Measurements from ENCODE around the gene SACM1L.
"Not testable (repeated sequence)": the region's sequence is repeated elsewhere in the genome, so short reads cannot be mapped to it uniquely, and the experiment has no call there.

The SACM1L gene

DNA sequence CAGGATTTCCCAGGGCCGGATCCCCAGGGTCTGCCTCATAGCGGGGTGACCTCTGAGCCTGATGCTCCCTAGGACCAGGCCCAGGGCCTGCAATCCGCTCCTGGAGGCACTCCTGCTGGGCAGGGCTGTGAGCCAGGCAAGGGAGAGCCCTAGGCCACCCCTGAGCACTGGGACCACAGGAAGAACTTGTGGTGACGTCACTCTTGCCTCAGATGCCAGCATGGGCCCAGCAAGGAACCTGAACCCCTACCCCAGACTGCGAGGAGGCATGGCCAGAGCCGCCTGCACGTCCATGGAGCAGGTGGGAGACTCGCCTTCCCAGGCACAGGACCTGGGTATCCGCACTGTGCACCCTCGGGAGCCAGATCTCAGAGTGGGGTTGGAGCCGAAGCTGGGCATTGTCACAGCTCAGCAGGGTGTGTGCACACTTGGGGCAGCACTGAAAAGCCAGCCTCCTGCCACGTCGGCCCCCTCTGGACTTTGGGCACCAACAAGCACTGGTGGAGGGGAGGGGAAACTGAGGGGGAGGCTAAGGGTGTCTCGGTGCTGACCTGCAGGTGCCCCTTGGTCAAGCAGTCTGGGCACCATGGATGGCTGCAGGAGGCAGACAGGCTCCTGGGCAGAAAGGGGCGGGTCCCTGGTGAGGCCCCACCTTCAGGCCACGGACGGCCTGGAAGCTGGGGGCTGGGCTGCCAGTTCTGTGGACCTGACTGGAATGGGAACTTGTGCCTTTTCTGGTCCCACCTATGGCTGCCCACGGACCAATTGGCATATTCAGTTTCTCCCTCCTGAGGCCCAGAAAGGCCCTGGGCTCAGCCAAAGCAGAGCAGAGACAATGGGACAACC, 57.8 kb downstream of the SACM1L start:
- DNase-seq = no peak

DNA sequence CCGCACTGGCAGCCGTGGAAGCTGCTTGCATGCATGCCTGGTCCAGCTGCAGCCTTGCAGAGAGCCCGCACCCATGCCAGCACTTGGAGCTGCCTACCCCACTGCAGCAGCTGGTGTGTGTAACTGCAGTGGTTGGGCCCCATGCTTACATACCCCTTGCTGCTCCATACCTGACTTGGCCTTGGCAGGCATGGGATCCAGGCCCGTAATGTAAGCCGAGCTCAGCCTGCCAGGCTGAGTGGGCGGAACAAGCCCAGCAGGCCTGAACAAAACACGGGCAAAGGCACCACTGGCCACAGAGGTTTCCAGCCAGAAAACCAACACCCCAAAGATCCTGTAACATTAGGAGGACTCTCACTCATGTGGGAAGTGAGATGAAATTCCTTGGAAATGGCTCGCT, 58.9 kb downstream of the SACM1L start:
- DNase-seq = no peak

DNA sequence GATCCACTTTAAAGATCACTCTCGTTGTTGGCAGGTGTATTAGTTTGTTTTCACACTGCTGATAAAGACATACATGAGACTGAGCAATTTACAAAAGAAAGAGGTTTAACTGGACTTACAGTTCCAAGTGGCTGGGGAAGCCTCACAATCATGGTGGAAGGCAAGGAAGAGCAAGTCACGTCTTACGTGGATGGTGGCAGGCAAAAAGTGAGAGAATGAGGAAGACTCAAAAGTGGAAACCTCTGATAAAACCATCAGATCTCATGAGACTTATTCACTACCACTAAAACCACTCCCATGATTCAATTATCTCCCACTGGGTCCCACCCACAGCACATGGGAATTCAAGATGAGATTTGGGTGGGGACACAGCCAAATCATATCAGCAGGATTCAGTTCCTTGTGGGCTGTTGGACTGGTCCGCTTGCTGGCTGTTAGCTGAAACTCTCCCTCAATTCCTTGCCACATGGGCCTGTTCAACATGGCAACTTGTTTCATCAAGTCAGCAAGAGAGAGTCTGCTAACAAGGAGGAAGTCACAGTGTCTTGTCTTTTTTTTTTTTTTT, 59.9 kb downstream of the SACM1L start:
- not testable (repeated sequence) for DNase-seq

DNA sequence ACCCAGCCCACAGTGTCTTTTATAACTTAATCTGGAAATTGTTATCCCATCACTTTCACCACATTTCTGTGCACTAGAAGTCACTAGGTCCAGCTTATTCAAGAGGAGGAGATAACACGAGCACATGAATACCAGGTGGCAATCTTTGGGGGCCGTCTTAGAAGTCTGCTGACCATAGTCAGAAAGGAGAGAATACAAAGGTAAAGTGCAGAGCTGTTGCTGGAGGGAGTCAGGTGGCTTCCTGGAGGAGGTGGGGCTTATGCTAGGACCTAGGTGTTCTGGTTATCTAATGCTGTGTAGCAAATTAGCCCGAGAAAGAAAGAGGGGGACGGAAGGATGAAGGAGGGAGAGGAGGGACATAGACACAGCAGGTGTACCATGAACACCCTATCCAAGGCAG, 60.7 kb downstream of the SACM1L start:
- no peak for DNase-seq

DNA sequence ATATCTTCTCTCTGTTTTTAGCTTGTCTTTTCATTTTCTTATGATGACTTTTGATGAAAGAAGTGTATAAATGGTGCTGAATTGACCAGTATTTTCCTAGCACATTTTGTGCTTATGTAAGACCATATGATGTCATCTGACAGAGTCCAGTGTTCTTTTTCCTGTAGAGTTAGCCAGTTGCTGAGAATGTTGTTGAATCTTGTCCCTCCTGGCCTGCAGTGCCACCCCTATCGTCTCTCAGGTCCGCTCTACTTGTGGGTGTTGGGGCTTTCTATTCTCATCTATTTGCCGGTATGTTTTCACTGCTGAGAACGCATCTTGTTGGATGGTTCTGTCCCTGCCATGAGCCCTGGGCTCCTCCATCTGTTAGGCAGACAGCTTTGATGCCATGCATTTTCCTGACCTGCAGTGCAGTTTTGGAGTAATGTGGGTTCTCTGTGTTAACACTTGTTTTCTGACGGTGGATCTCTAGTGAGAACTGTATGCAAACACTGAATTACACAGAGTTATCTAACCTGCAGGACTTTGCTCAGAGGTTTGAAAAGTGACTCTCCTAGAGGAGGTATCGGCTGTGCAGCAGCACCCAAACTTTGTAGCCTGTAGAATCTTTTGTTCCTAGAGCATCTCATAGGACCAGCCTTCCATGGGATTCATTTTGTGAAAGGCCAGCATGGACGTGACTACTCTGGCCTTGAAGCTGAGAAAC, 62.5 kb downstream of the SACM1L start:
- DNase-seq = no peak

DNA sequence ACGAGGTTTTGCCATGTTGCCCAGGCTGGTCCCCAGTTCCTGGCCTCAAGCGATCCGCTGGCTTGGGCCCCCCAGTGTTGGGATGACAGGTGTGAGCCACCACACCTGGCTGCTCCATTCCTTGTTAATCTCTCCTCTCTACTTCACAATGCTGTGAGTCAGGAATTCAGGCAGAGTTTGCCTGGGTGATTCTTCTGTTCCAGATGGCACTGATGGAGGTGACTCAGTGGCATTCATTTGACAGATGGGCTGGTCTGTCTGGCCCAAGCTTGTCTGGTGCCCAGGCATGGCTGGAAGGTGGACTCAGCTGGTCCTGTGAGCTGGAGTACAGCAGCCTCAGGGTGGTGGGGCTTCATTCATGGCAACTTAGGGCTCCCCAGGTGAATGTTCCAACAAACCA, 63.9 kb downstream of the SACM1L start:
- DNase-seq = no peak

DNA sequence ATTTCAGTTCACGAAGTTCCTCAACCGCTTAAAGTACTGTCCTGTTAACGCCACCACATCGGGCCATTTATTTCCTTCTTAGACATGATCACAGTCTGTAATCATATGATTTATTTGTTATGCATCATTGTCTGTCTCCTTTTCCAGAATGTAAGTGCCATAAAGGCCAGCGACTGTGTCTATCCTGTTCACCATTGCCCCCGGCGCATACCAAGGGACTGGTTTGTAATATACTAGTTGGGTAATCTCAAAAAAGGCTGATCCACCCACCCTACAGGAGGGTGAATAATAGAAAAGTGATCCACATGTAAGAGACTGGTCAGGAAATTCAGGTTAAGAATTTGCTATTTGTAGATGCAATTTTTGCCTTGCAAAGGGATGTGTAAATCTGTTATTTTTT, 65.3 kb downstream of the SACM1L start:
- DNase-seq = no peak

DNA sequence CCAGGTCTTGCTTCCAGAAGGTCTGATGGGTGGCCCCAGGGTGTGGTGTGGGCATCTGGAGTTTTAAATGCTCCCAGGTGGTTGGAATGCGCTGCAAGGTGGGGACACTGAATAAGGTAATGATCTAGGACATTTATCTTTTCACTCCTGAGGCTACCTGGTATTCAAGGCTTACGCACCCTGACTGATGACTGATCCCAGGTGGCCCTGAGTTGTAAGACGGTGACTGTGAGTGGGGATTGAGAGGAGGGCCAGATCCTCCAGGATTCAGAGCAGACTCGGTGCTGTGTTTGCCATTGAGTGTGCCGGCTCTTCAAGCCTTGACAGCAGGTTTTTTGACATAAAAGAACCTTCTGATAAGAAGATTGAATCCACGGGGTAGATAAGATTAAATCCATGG, 66.9 kb downstream of the SACM1L start:
- DNase-seq = no peak

DNA sequence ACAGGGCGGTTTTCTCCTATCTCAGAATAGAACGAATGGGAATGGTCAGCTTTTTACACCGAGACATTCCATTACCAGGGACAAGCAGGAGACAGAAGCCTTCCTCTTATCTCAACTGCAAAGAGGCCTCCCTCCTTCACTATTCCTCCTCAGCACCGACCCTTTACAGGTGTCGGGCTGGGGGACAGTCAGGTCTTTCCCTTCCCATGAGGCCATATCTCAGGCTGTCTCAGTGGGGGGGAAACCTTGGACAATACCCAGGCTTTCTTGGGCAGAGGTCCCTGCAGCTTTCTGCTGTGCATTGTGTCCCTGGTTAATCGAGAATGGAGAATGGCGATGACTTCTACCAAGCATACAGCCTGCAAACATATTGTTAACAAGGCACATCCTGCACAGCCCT, 67.9 kb downstream of the SACM1L start:
- not testable (repeated sequence) for DNase-seq

DNA sequence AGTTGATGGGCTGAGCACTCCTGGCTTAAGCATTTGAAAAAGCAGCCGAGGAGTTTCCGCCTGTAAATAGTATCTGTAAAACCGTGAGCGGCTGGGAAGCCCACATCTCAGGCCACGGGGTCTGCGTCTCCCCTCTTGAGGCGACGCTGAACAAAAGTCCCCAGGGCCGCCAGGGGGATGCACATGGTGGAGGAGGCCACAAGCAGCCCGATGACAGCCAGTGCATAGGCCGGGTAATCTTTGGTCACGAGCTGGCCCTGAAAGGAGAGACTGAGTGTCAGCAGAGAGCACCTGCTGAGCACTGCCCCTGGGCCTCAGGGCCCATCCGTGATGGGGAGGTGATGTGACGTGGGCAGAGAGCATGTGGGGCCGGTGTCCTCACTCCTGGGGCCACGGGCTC, 69.7 kb downstream of the SACM1L start:
- no peak for DNase-seq

DNA sequence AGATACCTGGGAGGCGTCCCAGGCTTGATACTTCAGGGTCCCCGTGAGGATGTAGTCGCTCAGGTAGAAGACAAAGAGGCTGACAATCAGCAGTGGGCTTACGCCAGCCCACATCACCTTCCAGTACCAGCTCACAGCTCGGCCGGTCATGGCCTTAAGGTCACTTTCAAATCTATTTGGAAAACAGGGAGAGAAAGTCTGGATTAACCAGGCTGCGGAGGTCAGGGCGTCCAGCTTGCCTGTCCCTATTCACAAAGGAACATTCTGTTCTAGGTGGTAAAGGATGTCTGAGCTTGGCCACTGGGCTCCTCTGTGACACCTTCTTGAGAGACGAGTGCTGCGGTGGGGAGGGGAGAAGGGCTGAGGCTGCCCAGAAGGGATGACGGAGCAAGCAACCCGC, 70.7 kb downstream of the SACM1L start:
- no peak for DNase-seq

DNA sequence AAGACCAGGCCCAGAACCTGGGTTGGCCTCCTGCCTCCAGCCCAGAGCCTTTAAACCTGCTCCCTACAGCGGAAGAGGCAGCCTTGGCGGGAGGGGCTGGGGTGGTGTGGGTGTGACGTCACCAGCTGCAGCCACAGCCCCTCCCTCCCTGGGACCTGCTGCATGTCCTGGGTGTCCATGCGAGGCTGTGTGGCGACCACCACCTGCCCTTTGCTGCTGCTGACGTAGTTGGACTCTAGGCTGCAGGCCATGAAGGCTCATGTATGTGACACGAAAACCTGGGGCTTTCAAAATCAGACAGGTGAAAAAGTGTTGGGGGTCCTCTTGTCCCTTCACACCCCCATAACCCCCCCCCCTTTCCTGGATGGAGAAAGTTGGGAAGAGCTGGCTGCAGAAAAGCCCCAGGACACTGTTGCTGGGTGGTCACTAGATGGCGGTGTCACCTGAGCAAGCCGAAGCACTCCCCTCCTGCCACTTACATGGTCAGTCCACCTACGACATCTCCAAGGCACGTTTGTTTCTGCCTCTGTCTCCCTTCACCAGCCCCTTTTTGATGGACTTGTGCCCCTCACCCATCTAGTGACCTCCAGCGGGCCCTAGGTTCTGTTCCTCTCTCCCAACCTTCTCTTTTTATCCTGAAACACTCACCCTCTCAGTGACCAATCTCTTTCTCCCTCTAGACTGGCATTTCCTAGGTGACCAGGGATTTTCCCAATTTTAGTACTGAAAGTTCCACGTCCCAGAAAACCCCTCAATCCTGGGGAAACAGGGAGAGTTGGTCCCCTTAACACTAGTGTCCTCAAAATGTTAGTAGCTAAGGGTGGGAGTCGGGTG, 71.9 kb downstream of the SACM1L start:
- no peak for DNase-seq

DNA sequence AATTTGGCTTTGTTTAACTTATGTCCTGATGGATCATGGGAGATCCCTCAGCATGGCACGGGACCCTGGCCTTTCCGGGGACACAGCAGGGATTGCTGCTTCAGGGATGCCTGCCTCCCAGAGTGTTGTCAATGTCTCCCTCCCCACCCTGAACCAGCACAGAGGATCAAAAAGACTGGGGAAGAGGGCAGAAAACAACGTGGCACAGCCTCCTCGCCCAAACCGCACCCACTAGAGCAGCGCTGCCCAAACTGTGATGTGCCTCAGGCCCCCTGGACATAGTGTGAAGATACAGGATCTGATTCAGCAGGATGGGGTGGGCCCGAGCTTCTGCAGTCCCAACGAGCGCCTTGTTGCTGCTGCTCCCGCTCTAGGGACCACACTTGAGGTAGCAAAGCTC, 72.6 kb downstream of the SACM1L start:
- no peak for DNase-seq

DNA sequence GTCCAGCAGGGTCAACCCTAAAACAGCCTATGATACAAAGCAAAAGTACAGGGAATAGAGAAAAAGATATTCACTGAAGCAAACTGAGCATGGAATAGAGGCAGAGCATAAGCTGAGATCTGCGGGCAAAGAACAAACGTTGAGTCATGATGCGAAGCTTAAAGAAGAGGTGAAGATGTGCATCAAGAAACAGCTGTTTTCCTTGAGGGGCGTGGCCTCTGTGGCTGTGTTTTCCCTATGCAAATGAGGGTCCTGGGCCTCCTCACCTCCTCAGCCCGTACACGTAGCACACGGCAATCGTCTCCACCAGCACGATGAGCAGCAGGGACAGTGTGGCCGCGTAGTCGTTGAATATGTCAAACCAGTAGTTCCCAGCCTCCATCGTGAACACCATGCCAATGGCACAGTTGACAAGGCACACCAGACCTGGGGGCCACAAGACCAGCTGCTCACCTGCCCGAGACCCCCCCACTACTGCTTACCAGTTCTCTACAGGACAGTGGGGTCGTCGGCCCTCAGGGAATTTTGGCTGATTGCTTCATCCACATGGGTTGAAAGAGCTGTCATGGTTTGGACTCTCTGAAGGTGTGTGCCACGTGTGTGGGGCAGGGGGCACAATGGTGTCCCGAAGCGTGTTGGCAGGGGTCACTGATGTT, 73.6 kb downstream of the SACM1L start:
- no peak for DNase-seq

DNA sequence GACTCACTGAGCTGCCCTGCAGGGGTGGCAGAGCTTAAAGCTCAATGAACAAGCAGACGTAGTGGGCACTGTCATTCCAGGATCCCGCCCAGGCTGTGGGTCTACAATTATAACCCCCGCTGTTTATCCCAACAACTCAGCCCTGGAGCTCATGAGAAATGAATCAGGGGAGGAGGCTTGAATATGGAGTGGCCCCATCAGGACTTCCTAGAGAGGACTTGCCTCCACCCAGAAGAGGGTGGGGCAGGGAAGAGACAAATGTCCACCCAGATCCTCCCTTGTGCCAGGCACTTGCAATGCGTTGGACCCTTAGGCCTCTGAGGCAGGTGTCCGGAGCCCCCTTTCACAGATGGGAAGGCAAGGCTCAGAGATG, 74.1 kb downstream of the SACM1L start:
- no peak for DNase-seq

DNA sequence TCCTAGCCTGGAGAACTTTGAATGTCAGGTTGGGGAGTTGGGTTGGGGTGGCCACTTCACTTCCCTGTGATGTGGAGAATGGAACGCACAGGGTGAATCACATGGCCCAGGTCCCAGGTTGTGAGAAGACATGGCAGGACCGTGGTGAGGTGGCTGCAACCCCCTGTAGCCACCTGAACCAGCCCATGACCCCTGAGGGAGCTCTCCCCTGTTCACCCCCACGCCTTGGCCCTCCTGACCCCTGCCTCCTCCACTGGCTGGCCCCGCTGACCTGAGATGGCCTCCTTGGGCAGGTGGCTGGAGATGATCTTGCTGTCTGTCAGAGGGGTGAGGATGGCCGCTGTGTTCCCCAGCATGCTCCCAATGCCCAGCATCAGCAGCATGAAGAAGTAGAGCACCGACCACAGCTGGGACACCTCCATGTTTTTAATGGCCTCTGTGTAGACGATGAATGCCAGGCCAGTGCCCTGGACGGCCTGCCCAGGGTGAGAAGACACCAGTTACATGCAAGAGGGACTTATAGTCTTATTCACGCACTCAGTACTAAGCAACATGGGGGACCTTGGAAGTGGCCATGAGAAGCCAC, 76.2 kb downstream of the SACM1L start:
- DNase-seq = no peak

DNA sequence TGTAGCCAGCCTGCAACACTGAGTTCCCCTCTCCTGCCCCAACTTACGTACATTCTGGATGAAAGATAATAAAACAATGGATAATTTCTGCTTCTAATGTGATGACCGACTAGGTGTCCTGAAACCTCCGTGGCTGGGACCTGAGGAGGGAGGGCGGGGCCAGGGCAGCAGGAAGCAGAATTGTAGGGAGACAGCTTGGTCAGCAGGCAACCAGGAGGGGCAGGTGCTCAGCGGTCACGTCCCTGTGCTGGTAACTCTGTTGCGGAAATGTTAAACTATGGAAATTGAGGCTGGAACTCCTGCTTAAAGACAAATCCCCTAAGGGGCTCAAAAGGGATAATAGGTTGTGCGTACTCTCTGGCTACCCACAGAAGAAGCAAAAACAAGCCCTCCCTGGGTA, 76.8 kb downstream of the SACM1L start:
- no peak for DNase-seq

DNA sequence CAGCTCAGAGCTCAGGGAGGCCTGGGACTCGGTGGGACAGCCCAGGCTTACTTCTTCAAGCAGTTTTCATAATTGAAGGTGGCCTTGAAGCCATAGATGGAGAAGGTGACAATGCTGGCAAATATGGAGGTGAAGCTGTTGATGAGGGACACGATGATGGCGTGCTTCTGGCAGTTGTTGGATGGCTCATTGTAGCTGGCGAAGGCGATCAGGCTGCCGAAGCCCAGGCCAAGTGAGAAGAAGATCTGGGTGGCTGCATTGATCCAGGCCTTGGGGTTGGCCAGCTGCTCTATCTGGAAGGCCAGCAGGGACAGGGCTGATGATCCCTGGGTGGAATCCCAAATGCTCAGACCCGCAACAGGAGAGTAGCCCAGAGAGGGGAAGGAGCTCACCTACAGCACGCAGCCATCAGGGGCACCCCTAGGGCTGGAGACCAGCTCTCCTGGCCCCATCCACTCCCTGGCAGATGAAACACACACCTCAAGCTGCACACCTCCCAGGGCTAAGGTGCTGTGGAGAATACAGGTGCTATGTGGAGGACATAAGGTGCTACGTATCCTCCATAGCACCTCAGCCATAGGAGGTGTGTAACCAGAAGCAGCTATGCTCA, 82.1 kb downstream of the SACM1L start:
- DNase-seq = no peak

DNA sequence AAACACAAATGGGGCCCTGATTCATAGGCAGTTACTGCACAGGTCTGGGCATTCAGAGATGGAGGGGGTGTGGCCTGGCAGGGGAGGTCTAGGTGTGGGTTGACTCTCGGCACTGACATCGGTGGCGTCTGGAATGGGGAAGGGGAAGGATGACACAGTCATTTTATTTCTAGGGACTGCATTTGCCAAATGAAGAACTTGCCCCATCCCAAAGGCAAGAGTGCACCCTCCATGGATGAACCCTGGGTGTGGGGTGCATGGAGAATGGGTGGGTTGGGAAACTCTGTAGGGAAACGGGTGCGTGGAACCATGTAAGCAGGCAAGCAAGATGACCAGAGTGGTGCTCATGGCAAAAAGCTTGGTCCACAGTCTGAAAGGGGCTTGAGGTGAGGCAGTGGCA, 82.6 kb downstream of the SACM1L start:
- no peak for DNase-seq

DNA sequence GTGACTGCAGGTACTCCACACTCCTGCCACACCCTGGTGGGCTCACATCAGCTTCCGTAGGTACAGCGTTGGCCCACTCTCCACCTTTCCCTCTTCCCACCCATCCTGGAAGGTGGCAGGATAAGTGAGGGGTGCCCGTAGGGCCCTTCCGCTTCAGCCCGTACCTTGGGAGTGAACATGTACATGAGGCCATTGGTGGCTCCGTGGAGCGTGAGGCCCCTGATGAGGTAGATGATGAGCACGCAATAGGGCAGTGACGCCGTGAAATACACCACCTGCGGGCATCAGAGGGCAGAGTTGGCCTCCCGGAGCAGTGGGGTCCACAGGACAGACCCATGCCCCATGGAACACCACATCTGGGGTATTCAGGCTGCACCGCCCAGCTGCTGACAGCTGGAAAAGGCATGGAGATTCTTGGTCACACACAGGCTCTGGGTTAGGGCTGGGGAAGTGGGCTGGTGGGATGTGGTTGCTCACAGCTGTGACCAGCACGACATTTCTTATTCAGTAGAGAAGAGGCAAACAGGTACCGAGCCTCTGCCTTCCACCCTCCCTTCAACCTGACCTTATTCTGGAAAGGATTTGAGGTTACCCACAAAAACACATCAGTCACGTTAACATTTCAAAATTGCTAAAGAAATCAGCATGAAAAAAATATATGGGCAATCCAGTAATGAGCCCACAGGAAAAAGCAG, 83.3 kb downstream of the SACM1L start:
- DNase-seq = no peak

DNA sequence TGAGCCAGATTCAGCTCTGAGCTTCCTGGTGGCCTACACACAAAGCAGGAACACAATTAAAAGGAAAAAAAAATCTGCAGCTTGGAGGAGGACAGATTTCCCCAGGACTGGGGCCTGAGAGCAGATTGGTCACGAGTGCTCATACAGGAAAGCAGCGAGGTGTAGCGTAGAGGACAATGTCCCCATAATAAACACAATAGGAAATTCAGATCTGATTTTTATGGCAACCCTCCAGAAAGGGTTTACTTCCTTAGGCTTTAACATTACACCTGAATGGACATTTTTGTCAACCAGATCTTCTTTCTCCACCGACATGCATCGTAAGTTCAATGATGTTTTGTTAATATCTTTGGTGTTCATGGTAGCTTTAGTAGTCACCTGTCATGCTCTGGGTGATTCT, 83.9 kb downstream of the SACM1L start:
- DNase-seq = no peak
